M059J (cell line): Measurements from ENCODE around the gene PRSS21. TPM values are rescaled to one million over a fixed set of nuclear protein-coding genes. Genes with fewer than 3 reads are reported as not detected.

Experiments used
- DNase-seq: peaks from one replicate; pipeline ENCODE4 v3.0.0-alpha.2; 2012; ENCODE audit warnings: low read depth
- total RNA-seq: library from RNA; depleted of rRNA; stranded (reverse); fragments of >200 nt; shearing (Covaris generic); gene quantifications from 2 replicates; pipeline ENCODE4 v1.2.3, GENCODE V29; 2014

PRSS21 gene
- total RNA-seq, 1 experiment from 2014 or later = not detected

GRCh38 chr16:2779978-2780898 lies 36.8 kb upstream of the PRSS21 start:
- no peak for DNase-seq

- DNase-seq = no peak
Measured at GRCh38 chr16:2782583-2783351, 34.3 kb upstream of the PRSS21 start.

- DNase-seq = no peak
Measured at GRCh38 chr16:2783581-2784357, 33.3 kb upstream of the PRSS21 start.

- no peak for DNase-seq
Measured at GRCh38 chr16:2784358-2785100, 32.5 kb upstream of the PRSS21 start.

- no peak for DNase-seq
Measured at GRCh38 chr16:2785101-2785991, 31.7 kb upstream of the PRSS21 start.

GRCh38 chr16:2786061-2786825 lies 30.8 kb upstream of the PRSS21 start:
- DNase-seq = no peak

GRCh38 chr16:2786826-2787151 lies 30.2 kb upstream of the PRSS21 start:
- DNase-seq = no peak

- no peak for DNase-seq
Measured at GRCh38 chr16:2787406-2787805, 29.6 kb upstream of the PRSS21 start, which contains the start of gene PRSS33. Gene PRSS33 (minus strand): TSS chr16:2787560. CDS start chr16:2786547, 1,013 bp downstream.

- DNase-seq = no peak
Measured at GRCh38 chr16:2787961-2788360, 29.1 kb upstream of the PRSS21 start.

GRCh38 chr16:2790631-2791030 lies 26.4 kb upstream of the PRSS21 start:
- no peak for DNase-seq

- DNase-seq = no peak
Measured at GRCh38 chr16:2791174-2791573, 25.9 kb upstream of the PRSS21 start.

- DNase-seq = no peak
Measured at GRCh38 chr16:2792940-2793339, 24.1 kb upstream of the PRSS21 start.

- peak; percentile 21 for DNase-seq
Measured at GRCh38 chr16:2795395-2796143, 21.5 kb upstream of the PRSS21 start.

- no peak for DNase-seq
Measured at GRCh38 chr16:2798723-2799204, 18.3 kb upstream of the PRSS21 start.

- no peak for DNase-seq
Measured at GRCh38 chr16:2799205-2799858, 17.7 kb upstream of the PRSS21 start.

GRCh38 chr16:2799859-2800226 lies 17.2 kb upstream of the PRSS21 start:
- no peak for DNase-seq

GRCh38 chr16:2803545-2804195 lies 13.4 kb upstream of the PRSS21 start:
- DNase-seq = no peak

GRCh38 chr16:2804728-2805127 lies 12.3 kb upstream of the PRSS21 start:
- no peak for DNase-seq
